GM12891 (cell line): Measurements from ENCODE around the gene CYB5R3.
"Not testable (repeated sequence)": the region's sequence is repeated elsewhere in the genome, so short reads cannot be mapped to it uniquely, and the experiment has no call there.

Experiments
- POLR2A ChIP-seq: IDR thresholded peaks from 2 replicates; pipeline ENCODE4 v1.6.1; 2011; ENCODE audit warnings: low read depth, low read length, control low read depth
- TAF1 ChIP-seq: IDR thresholded peaks from 2 replicates; pipeline ENCODE4 v1.6.1; 2011; ENCODE audit warnings: low read depth, low read length, control low read depth

DNA sequence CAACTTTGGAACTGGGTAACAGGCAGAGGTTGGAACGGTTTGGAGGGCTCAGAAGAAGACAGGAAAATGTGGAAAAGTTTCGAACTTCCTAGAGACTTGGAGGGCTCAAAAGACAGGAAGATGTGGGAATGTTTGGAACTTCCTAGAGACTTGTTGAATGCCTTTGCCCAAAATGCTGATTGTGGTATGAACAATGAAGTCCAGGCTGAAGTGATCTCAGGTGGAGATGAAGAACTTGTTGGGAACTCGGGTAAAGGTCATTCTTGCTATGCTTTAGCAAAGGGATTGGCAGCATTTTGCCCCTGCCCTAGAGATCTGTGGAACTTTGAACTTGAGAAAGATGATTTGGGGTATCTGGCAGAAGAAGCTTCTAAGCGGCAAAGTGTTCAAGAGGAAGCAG, 28.7 kb upstream of the CYB5R3 start:
- not testable (repeated sequence) for TF ChIP-seq POLR2A, TAF1
